ENCODE results near the gene ITCH.
"Not testable (repeated sequence)": the region's sequence is repeated elsewhere in the genome, so short reads cannot be mapped to it uniquely, and the experiment has no call there.

The ITCH gene

DNA sequence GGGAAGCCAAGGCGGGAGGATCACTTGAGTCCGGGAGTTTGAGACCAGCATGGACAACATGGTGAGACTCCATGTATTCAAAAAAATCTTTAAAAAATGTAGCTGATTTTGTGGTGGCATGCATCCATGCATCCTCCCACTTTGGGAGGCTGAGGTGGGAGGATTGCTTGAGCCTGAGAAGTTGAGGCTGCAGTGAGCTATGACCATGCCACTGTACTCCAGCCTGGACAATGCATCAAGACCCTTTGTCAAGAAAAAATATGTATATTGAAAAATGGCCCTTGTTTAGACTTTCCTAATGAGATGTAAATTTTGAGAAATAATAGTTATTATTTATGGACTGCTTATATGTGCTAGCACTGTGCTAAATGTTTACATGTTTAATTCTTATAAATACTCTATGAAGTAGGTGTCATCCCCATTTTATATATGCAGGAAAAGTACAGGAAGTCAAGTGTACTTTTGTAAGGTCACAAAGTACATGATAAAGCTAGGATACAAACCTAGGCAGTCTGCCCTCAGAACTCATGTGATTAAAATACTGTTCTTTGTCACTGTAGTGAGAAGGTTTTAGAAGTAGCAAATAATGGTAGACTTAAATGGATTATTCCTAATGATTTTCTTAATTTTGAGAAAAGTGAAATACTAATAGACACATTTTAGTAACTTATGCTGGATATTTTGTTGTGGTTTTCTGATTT lies 58.8 kb downstream of the ITCH start:
- no peak for DNase-seq

DNA sequence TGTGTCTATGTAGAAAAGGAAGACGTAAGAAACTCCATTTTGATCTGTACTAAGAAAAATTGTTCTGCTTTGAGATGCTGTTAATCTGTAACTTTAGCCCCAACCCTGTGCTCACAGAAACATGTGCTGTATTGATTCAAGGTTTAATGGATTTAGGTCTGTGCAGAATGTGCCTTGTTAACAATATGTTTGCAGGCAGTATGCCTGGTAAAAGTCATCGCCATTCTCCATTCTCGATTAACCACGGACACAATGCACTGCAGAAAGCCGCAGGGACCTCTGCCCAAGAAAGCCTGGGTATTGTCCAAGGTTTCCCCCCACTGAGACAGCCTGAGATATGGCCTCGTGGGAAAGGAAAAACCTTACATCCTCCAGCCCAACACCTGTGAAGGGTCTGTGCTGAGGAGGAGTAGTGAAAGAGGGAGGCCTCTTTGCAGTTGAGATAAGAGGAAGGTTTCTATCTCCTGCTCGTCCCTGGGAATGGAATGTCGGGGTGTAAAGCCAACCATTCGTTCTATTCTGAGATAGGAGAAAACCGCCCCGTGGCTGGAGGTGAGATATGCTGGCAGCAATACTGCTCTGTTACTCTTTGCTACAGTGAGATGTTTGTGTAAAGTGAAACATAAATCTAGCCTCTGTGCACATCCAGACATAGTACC lies 62.1 kb downstream of the ITCH start:
- not testable (repeated sequence) for DNase-seq

DNA sequence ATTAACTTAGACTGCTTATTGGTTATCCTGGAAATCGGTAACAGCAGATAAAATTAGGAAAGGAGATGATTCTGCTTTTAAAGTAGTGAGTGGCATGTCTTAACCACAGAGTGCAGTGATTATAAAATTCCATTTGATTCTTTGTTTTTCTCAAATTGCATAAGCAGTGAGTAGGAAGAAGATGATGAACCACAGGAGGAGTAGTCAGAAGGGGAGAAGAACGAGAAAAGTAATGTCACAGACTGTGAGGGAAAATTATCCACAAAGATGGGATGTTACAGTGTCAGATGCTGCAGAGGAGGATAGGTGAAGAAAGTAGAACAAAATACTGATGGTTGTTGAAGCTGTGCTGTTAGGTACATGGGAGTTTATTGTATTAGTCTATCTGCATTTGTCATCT lies 63.0 kb downstream of the ITCH start:
- no peak for DNase-seq

DNA sequence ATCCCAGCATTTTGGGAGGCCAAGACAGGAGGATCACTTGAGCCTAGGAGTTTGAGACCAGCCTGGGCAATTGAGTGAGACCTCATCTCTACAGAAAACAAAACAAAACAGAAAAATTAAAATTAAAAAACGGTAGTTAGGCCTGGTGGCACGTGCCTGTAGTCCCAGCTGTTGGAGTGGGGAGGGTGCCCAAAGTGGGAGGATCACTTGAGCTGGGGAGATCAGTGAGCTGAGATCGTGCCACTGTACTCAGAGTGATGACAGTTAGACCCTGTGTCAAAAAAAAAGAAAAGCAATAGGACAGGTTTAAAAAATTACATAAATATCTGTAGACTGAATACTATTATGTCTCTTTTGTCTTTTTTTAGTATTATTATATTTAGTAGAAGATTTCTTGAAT lies 64.3 kb downstream of the ITCH start:
- DNase-seq, result no peak

DNA sequence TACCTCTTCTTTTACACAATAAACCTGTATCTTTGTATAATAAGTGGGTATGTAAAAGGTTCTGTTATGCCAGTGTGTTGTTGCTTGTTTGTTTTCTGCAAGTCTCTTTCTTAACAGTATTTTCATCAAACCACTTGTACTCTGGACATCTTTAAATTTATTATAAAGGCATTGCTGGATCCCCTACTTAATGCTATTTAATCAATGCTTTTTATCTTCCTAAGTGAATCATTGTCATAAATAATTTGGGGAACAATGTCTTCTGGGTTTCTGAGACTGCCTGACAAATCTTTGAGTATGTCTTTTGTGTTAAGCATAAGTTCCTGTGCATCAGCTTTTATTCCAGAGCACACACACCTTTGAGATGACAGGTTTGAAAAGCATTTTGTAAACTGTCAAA lies 64.7 kb downstream of the ITCH start:
- DNase-seq, result no peak

DNA sequence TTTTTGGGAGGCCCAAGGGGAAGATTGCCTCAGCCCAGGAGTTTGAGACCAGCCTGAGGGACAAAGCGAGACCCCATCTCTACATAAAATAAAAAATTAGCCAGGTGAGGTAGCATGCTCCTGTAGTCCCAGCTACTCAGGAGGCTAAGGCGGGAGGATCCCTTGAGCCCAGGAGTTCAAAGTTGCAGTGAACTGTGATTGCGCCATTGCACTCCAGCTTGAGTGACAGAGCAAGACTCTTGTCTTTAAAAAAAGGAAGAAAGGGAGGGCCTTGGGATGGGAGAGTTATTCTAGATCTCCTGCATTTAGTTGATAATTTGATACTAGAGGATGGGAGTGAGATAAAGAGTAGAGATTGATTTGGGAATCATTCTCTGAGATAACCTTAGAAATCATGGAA lies 68.1 kb downstream of the ITCH start:
- DNase-seq, result no peak

DNA sequence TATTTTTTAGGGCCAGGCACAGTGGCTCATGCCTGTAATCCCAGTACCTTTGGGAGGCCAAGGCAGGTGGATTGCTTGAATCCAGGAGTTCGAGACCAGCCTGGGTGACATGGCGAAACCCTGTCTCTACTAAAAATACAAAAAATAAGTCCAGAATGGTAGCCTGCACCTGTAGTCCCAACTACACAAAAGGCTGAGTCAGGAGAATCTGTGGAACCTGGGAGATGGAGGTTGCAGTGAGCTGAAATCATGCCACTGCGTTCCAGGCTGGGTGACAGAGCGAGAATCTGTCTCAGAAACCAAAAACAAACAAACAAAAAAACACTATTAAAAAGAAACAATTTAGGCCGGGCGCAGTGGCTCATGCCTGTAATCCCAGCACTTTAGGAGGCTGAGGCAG lies 69.6 kb downstream of the ITCH start:
- not testable (repeated sequence) for DNase-seq

DNA sequence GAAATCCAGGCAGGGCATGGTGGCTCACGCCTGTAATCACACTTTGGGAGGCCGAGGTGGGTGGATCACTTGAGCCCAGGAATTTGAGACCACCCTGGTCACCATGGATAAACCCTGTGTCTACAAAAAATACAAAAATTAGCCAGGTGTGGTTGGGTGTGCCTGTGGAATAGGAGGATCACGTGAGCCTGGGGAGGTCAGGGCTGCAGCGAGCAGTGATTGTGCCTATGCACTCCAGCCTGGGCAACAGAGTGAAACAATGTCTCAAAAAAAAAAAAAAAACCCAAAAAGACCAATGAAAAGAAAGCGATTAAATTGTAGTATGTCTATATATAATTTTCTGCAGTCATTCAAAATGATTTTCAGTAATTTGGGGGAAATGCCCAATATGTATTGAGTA lies 70.3 kb downstream of the ITCH start:
- no peak for DNase-seq

DNA sequence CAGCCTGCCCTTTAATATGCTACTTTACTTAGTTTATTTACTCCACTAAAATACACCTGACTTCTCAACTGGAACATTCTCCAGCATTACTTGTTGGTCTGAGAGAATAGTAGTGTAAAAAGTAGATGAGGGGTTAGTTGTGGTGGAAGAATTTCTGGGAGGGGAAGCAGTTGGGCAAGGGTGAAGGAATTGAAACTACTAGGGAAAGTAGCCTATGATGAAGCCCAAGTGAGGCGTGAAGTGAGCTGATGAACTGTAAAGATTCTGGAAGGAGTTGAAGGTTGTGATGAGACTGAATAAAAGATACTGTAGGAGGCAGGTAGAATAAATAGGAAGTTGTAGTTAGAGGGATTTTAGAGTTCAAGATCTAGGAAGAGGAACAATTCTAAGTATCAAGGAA lies 72.5 kb downstream of the ITCH start:
- no peak for DNase-seq

DNA sequence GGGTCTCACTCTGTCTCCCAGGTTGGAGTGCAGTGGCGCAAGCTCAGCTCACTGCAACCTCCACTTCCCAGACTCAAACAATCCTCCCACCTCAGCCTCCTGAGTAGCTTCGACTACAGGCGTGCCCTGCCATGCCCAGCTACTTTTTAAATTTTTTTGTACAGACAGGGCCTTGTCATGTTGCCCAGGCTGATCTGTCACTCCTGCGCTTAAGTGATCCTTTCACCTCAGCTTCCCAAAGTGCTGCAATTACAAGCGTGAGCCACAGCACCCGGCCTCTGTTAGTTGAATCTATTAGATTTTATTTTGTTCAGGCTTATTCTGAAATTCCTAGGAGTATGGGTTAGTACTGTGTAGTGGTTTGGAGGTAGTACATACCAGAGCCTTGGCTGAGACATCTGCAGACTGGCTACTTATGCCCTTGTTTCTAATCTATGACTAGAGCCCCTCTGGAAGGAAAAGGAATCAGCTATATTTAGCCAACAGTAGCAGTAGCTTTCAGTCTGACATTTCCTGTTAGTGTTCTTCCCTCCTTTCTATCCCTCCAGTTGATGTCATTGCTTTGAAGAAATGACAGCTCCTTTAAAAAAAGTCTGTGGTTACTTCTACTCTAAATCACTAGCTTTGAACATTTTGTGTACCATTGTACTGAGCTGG lies 74.4 kb downstream of the ITCH start:
- DNase-seq, result no peak

DNA sequence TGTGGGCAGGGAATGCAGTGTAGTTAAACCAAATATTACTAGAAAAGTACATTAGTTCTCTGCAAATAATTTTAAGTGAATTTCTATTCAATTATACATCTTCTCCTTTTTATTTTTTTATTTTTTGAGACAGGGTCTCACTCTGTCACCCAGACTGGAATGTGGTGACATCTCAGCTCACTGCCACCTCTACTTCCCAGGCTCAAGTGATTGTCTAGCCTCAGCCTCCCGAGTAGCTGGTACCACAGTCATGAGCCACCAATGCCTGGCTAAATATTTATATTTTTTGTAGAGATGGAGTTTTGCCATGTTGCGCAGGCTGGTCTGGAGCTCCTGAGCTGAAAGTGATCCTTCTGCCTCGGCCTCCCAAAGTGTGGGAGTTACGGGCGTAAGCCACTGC lies 76.1 kb downstream of the ITCH start:
- DNase-seq, result no peak

DNA sequence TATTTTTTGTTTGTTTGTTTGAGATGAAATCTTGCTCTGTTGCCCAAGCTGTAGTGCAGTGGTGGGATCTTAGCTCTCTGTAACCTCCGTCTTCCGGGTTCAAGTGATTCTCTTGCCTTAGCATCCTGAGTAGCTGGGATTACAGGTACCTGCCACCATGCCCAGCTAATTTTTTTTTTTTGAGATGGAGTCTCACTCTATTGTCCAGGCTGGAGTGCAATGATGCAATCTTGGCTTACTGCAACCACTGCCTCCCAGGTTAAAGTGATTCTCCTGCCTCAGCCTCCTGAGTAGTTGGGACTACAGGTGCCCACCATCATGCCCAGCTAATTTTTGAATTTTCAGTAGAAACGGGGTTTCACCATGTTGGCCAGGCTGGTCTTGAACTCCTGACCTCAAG lies 78.3 kb downstream of the ITCH start:
- not testable (repeated sequence) for DNase-seq

DNA sequence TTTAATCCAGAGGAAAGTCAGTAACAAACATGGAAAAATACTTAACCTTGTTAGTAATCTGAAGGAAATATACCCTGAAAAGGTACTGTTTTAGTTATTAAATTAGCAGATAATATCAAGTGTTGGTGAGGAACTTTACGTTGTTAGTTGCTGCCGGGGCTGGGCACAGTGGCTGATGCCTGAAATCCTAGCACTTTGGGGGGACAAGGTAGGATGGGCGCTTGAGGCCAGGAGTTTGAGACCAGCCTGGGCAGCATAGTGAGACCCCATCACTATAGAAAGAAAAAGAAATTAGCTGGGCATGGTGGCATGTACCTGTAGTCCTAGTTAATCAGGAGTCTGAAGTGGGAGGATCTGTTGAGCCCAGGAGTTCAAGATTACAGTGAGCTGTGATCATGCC lies 80.5 kb downstream of the ITCH start:
- no peak for DNase-seq

DNA sequence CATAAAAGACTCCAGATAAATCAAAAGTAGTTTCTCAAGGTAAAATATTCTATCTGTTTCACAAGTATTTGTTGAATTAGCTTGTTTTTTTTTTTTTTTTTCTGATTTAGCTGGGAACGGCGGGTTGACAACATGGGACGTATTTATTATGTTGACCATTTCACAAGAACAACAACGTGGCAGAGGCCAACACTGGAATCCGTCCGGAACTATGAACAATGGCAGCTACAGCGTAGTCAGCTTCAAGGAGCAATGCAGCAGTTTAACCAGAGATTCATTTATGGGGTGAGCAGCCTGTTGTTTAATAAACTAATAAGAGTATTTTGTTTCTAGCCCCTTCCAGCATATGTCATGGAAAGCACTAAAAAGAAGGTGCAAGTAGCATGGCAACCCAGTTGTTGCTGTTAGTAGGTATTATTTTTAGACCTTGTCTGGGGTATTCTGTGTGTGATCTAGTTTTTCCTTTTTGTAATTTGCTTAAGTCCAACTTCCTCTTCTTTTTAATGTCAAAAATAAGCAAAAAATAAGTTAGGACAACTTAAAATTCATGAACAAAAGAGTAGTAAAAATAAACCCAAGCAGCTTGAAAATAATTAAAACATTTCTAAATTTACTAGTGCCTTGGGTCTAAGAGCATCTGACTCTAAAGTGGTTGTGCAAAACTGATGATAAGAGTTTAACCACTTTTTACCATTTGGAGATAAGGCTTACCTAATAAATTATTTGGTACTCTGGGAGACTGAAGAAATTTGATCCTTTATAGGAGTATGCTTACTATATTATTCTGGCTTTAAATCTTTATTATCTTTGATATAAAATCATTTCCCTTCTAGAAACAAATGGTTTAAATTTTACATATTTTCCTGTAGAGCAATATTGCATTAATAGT lies 82.3 kb downstream of the ITCH start:
- no peak for DNase-seq

DNA sequence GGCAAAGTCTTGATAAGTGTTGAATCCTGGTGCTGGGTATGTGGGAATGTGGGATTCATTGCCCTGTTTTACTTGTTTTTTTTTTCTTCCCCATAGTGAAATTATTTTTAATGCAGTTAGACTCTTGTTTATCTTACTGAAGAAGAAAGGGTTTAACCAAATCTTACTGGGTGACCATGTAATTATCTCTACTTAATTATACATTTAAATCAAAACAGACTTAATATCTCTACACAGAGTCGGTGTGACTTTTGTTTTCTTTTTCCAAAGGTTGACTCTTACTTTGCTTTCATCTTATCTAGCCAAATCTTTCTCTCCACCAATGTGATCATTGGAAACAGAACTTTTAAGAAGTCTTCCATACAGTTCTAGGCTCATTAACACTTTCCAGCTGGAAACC lies 85.4 kb downstream of the ITCH start:
- DNase-seq, result no peak

DNA sequence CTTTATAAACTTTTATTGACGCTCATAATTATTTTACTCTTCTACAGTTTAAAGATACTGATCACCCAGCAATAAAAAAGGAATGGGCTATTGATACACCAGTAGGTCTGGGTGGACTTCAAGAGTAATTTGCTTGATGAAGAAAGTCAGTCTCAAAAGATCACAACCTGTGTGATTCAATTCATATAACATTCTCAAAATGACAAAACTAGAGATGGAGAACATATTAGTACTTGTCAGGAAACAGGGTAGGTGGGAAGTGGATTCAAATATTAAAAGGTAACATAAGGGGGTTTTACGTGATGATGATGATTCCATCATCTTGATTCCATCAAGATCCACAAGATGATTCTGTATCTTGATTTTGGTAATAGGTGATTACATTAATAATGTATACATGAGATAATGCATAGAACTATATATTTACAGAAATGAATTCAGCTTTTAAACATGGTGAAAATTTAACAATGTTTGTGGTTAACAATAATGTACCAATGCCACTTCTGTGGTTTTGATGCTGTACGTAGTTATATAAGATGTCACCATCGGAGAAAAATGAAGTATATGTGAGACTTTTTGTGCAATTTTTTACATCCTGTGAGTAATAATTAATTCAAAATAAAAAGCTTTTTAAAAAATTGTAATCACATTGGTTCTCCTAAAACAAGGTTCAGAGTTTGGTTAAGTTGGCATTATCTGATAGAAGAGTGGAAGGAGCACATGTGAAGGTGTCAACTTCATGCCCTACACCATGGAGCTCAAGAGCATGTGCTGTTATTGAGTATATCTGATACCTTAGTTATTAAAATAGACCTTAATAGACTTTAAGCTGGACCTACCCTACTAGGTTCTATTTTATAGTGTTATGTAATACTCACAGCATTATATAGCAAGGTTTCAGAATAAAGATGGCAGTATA lies 86.9 kb downstream of the ITCH start:
- no peak for DNase-seq

DNA sequence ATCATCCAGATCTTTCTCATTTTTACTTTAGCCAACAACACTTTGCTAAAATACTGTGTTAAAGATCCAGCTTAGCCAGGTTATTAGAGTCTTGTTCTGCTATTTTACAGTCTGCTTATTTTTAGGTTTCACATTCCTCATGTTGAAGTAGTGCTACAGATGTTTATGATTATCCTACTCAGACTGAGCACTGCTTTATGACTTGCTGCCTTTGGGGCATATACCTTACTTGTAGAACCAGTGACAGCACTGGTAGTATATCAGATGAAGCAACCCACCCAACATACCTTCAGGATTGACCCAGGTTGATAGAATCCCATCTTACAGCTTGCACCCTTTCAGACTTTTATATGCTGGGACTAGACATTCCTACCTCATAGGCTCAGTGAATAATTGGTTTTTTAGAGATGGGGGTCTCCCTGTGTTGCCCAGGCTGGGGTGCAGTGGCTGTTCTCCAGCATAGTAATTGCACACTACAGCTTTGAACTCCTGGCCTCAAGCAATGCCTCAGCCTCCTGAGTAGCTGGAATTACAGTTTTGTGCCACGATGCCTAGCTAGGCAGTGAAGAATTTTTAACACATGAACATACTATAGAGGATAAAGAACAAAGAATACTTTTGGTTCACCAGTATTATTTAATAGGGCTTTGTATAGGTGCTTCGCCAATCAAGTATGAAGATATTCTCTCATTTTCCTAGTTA lies 89.4 kb downstream of the ITCH start:
- no peak for DNase-seq

DNA sequence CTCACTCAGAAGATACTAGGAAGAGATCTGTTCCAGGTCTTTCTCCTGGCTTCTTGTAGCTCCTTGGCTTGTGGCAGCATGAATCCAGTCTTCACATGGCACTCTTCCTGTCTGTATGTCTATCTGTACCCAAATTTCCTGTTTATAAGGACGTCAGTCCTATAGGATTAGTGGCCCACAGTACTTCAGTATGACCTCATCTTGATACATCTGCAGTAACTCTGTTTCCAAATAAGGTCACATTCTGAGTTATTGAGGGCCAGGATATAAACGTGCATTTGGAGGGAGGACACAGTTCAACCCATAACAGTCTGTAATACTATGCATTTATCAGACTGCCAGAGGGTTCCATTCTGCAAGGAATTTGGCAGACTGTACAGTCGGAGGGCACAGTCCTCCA lies 95.6 kb downstream of the ITCH start:
- no peak for DNase-seq

DNA sequence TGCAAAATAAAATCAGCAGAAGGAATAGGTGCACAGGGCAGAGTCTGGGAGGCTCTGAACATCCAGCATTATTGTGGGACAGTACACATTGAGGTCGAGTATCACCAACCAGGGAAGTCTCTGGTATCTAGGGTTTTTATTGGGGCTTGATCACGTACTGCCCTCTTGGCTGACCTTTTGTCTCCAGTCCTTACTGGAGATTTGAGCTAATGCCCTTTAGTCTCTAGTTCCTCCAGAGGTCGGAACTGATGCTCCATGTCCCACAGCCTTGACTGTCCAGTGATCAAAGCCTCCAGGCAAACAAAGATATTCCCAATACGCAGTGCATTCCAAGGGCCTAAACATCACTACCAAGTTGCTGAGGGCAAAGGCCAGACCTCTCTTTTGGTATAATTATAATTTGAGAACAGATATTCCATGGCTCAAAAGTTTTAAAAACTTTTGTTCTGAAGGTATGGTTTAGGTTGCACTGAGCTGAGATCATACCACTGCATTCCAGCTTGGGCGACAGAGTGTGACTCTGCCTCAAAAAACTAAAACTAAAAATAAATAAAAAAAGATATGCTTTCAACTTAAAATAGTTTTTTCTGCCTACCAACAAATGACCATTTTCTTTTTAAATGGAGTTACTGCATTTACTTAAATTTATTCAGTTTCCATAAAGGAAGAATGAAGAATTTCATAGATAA lies 96.3 kb downstream of the ITCH start:
- no peak for DNase-seq

DNA sequence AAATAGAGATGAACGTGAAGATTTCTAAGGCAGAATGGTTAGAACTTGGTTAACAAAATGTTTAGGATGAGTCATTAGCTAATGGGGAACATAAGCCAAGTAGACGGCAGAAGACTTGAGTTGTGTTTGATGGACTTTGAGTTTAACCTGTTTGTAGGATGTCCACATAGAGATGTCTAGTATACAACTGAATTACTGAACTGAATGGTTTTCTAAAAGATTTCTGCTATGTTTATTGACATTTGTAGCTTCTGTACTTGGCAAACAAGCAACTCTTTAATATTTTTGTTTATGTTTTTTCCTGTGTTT lies 98.7 kb downstream of the ITCH start:
- no peak for DNase-seq

DNA sequence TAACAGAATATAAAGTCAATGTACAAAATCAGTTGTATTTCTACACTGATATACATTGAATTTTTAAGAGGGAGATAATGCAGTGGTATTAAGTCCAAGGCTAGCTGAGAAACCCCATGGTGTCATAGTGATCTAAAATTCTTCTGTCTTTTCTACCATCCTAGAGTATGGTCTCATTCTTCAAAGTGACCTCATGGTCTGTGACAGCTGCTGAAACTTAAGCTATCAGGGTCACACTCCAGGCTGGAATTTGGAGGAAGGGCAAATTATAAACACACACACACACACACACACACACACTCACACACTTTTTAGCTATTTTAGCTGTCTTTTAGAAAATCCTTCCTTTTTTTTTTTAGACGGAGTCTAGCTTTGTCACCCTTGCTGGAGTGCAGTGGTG lies 105.9 kb downstream of the ITCH start:
- DNase-seq, result peak; percentile 18

Measured in eye (tissue), 1 donor.